Keratinocyte (primary cell): Measurements from ENCODE around the gene SYNGR1. TPM values are rescaled to one million over a fixed set of nuclear protein-coding genes. Genes with fewer than 3 reads are reported as not detected.

Experiments
- DNase-seq: peaks from one replicate; pipeline ENCODE4 v3.0.0-alpha.2; 2011; ENCODE audit warnings: low read depth, missing footprints, low spot score
- FAIRE-seq: peaks from 2 replicates; lab custom pipeline; 2011; peaks lifted over from hg19 to GRCh38; lab: Jason Lieb, UNC
- H2AFZ ChIP-seq: 2 replicates; pipeline ENCODE4 v1.6.0; 2012; ENCODE audit warnings: low read length, control low read depth, inconsistent platforms; ENCODE audit not compliant: control insufficient read depth
- H3K27ac ChIP-seq: 2 replicates; pipeline ENCODE4 v1.5.1; 2011; ENCODE audit warnings: low read length; ENCODE audit not compliant: control insufficient read depth, insufficient read depth
- H3K27me3 ChIP-seq: 3 replicates; pipeline ENCODE4 v1.6.0; 2011; ENCODE audit warnings: low read length; ENCODE audit not compliant: control insufficient read depth, insufficient read depth; ENCODE audit errors: extremely low read depth
- H3K36me3 ChIP-seq, 2 experiments: 2 replicates in 1 of 2; 3 replicates in 1 of 2; pipeline ENCODE4 v1.5.1; 2011; ENCODE audit warnings: low read length in 2 of 2, mild to moderate bottlenecking in 1 of 2; ENCODE audit not compliant: control insufficient read depth in 2 of 2, insufficient read depth in 2 of 2; ENCODE audit errors: extremely low read depth in 1 of 2
- H3K4me1 ChIP-seq: 3 replicates; pipeline ENCODE4 v1.5.1; 2011; ENCODE audit warnings: low read length; ENCODE audit not compliant: control insufficient read depth, insufficient read depth; ENCODE audit errors: extremely low read depth
- H3K4me2 ChIP-seq: 3 replicates; pipeline ENCODE4 v1.6.0; 2011; ENCODE audit warnings: low read depth, low read length; ENCODE audit not compliant: control insufficient read depth, insufficient read depth; ENCODE audit errors: extremely low read depth
- H3K4me3 ChIP-seq, 3 experiments: fragments of 200-600 bp in 1 of 3; sonication (generic) in 1 of 3; 2 replicates in 2 of 3; 3 replicates in 1 of 3; pipeline ENCODE4 v1.5.1; 2011 to 2016; ENCODE audit warnings: low read length in 3 of 3, mild to moderate bottlenecking in 3 of 3, control low read depth in 2 of 3, inconsistent platforms in 1 of 3, low read depth in 1 of 3, mixed read lengths in 1 of 3, mixed run types in 1 of 3, moderate library complexity in 1 of 3; ENCODE audit not compliant: control insufficient read depth in 2 of 3, insufficient read depth in 2 of 3; ENCODE audit errors: extremely low read depth in 1 of 3
- H3K79me2 ChIP-seq: 2 replicates; pipeline ENCODE4 v1.6.0; 2012; ENCODE audit warnings: low read length; ENCODE audit not compliant: control insufficient read depth, insufficient read depth
- H3K9ac ChIP-seq: 3 replicates; pipeline ENCODE4 v1.6.0; 2011; ENCODE audit warnings: low read length; ENCODE audit not compliant: control insufficient read depth, insufficient read depth; ENCODE audit errors: extremely low read depth
- H3K9me1 ChIP-seq: 3 replicates; pipeline ENCODE4 v1.6.0; 2011; ENCODE audit warnings: low read length; ENCODE audit not compliant: control insufficient read depth, insufficient read depth; ENCODE audit errors: extremely low read depth
- H3K9me3 ChIP-seq: 2 replicates; pipeline ENCODE4 v1.5.1; 2012; ENCODE audit warnings: low read depth, low read length; ENCODE audit not compliant: control insufficient read depth
- H4K20me1 ChIP-seq: 3 replicates; pipeline ENCODE4 v1.6.0; 2011; ENCODE audit warnings: low read length; ENCODE audit not compliant: control insufficient read depth, insufficient read depth; ENCODE audit errors: extremely low read depth
- CTCF ChIP-seq, 3 experiments: IDR thresholded peaks in 1 of 3; conservative IDR thresholded peaks in 1 of 3; optimal IDR thresholded peaks in 1 of 3; 2 replicates in 2 of 3; 3 replicates in 1 of 3; pipeline versions ENCODE3 to v1.5.1; 2011; ENCODE audit warnings: low read length in 3 of 3, mild to moderate bottlenecking in 3 of 3, moderate library complexity in 2 of 3, control low read depth in 1 of 3, inconsistent platforms in 1 of 3; ENCODE audit not compliant: insufficient read depth in 2 of 3; ENCODE audit errors: extremely low read depth in 1 of 3
- EZH2 ChIP-seq: IDR thresholded peaks from one replicate; pipeline ENCODE4 v1.6.1; 2012; ENCODE audit warnings: inconsistent platforms, mild to moderate bottlenecking, low read length, moderate library complexity
- dilution Hi-C: fragments of 300-500 bp; cut with MboI; formaldehyde crosslinking; loops from one replicate; pipeline ENCODE4 v1.7.0; 2020; ENCODE audit warnings: low sequenced_read_pairs; ENCODE audit not compliant: extremely low pct_ligation_motif_present
- polyA plus RNA-seq, 5 experiments: library from polyadenylated mRNA; depleted of rRNA in 3 of 5; stranded (reverse) in 3 of 5; stranded (forward) in 1 of 5; unstranded in 1 of 5; fragments of >200 nt; gene quantifications; 1 replicate in 1 of 5; 2 replicates in 3 of 5; 3 replicates in 1 of 5; pipeline versions ENCODE4 v1.2.1 to v1.2.3, GENCODE V29; 2011 to 2012; ENCODE audit warnings: missing spikeins in 2 of 5, low read depth in 1 of 5, low replicate concordance in 1 of 5

The SYNGR1 gene
- polyA plus RNA-seq, 1 donor (not counting 4 experiments of a cell fraction or from before 2014, with no cell fraction given): 0.63 TPM

GRCh38 chr22:39379756-39380730 lies 30.3 kb downstream of the SYNGR1 start:
- H4K20me1 ChIP-seq: no peaks in the 10 kb centered on the region
- H3K9me3 ChIP-seq: no peaks in the 10 kb centered on the region
- H3K9me1 ChIP-seq: no peaks in the 10 kb centered on the region
- DNase-seq: no peak
- H3K4me1 ChIP-seq: peaks cover 7% of the 10 kb centered on the region
- no peak overlapping the region for H3K27ac ChIP-seq
- H3K36me3 ChIP-seq: no peaks in the 10 kb centered on the region
- no peak for FAIRE-seq
- H3K4me2 ChIP-seq: no peak overlapping the region
- no peak overlapping the region for H3K4me3 ChIP-seq
- no peak overlapping the region for H2AFZ ChIP-seq
- peaks cover 5% of the 10 kb centered on the region for H3K27me3 ChIP-seq
- H3K9ac ChIP-seq: no peak overlapping the region
- TF ChIP-seq CTCF (optimal IDR thresholded peaks at IDR 0.05 in 1 of 3, IDR thresholded peaks at IDR 0.05 in 1 of 3, conservative IDR thresholded peaks at IDR 0.05 in 1 of 3; ENCODE audit: extremely low read depth in 1 of 3, insufficient read depth in 2 of 3, low read length in 3 of 3): no peak
- TF ChIP-seq EZH2: no peak
- dilution Hi-C loops: no loop called here
- H3K79me2 ChIP-seq: no peaks in the 10 kb centered on the region

GRCh38 chr22:39381009-39381755 lies 31.4 kb downstream of the SYNGR1 start:
- dilution Hi-C loops: no loop called here
- no peak for FAIRE-seq
- Histone ChIP-seq H3K4me2 (no peak overlapping the region), H2AFZ (no peak overlapping the region), H3K27me3 (no peaks in the 10 kb centered on the region), H3K9me3 (no peaks in the 10 kb centered on the region), H3K9ac (no peak overlapping the region), H3K4me3 (no peak overlapping the region), H4K20me1 (no peaks in the 10 kb centered on the region), H3K27ac (no peak overlapping the region), H3K4me1 (peaks cover 7% of the 10 kb centered on the region), H3K79me2 (no peaks in the 10 kb centered on the region), H3K36me3 (no peaks in the 10 kb centered on the region), H3K9me1 (no peaks in the 10 kb centered on the region)
- DNase-seq: no peak
- TF ChIP-seq EZH2 (no peak), CTCF (optimal IDR thresholded peaks at IDR 0.05 in 1 of 3, IDR thresholded peaks at IDR 0.05 in 1 of 3, conservative IDR thresholded peaks at IDR 0.05 in 1 of 3; ENCODE audit: extremely low read depth in 1 of 3, insufficient read depth in 2 of 3, low read length in 3 of 3) (no peak)
